Fibroblast of lung (primary cell): ENCODE data around the gene MEP1A.

Source experiments
- CTCF ChIP-seq, 2 donors: IDR thresholded peaks in 1 of 2; conservative IDR thresholded peaks in 1 of 2; 1 replicate in 1 of 2; 2 replicates in 1 of 2; pipeline ENCODE4 v1.5.1; 2011 to 2012; ENCODE audit warnings: low read length in 2 of 2, control low read depth in 1 of 2, inconsistent platforms in 1 of 2, low read depth in 1 of 2, mild to moderate bottlenecking in 1 of 2
- EZH2 ChIP-seq: IDR thresholded peaks from 2 replicates; pipeline ENCODE4 v1.5.1; 2012; ENCODE audit warnings: low read length, control low read depth, mild to moderate bottlenecking; ENCODE audit errors: missing control alignments

DNA sequence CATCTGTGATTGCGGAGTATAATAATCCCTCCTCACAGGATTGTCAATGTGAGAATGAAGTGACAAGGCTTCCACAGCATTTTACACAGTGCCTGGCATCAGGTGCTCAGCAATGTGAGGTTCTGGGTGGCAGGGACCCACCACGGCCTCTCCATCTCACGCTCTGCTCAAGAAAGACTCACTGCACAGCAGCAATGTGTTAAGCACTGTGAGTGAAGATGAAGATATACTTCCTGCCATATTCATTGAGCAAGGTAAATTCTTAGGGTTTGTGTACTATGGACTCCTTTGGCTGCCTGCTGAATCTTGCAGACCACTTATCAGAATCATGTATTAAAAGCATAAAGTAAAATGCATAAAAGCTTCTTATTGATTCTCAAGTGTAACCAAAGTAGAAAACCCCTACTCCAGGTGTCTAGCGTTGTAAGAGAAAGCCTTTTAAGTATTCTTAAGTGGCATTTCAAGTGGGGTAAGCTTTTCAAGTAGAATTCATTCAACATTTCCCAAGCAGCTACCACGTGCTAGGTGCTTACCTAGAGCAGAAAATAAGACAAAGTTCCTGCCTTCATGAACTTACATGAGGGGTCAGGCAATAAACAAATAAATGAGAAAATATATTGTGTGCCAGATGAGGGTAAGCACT lies 17.0 kb upstream of the MEP1A start:
- TF ChIP-seq CTCF (conservative IDR thresholded peaks at IDR 0.05 in 1 of 2, IDR thresholded peaks at IDR 0.05 in 1 of 2; ENCODE audit: low read depth in 1 of 2, low read length in 2 of 2): no peak
- no peak for TF ChIP-seq EZH2
